Bronchial epithelial cell (primary cell): ENCODE data around the gene AKAP11. TPM values are rescaled to one million over a fixed set of nuclear protein-coding genes. Genes with fewer than 3 reads are reported as not detected.

Source experiments
- DNase-seq: peaks from one replicate; pipeline ENCODE4 v3.0.0-alpha.2; 2010; ENCODE audit warnings: low read depth
- FAIRE-seq: peaks from 2 replicates; lab custom pipeline; 2011; peaks lifted over from hg19 to GRCh38; lab: Jason Lieb, UNC
- H3K27me3 ChIP-seq: 2 replicates; pipeline ENCODE4 v1.5.1; 2011; ENCODE audit warnings: low read length; ENCODE audit not compliant: control insufficient read depth, insufficient read depth
- H3K36me3 ChIP-seq: 2 replicates; pipeline ENCODE4 v1.5.1; 2011; ENCODE audit warnings: low read length; ENCODE audit not compliant: control insufficient read depth, insufficient read depth
- H3K4me3 ChIP-seq: 2 replicates; pipeline ENCODE4 v1.5.1; 2011; ENCODE audit warnings: mild to moderate bottlenecking, low read depth, low read length, control low read depth
- CTCF ChIP-seq: IDR thresholded peaks from 2 replicates; pipeline ENCODE4 v1.5.1; 2011; ENCODE audit warnings: mild to moderate bottlenecking, moderate library complexity, low read length, control low read depth, inconsistent platforms; ENCODE audit not compliant: insufficient read depth, severe bottlenecking
- total RNA-seq: library from RNA; depleted of rRNA; stranded (reverse); fragments of >200 nt; gene quantifications from 2 replicates; pipeline ENCODE4 v1.2.1, GENCODE V29; 2014

The AKAP11 gene
- total RNA-seq, 1 donor from 2014 or later, result 13.4 TPM

- Histone ChIP-seq H3K36me3 (no peaks in the 10 kb centered on the region), H3K27me3 (no peaks in the 10 kb centered on the region), H3K4me3 (no peak overlapping the region)
- FAIRE-seq (no peak), DNase-seq (no peak)
- TF ChIP-seq CTCF, result no peak
These were observed 66.1 kb downstream of the AKAP11 start for GRCh38 chr13:42337808-42338600.

- TF ChIP-seq CTCF, result no peak
- no peaks in the 10 kb centered on the region for H3K36me3 ChIP-seq
- FAIRE-seq, result no peak
- no peak for DNase-seq
- H3K4me3 ChIP-seq, result no peak overlapping the region
- no peaks in the 10 kb centered on the region for H3K27me3 ChIP-seq
These were observed 73.4 kb downstream of the AKAP11 start for GRCh38 chr13:42345367-42345766.

GRCh38 chr13:42348576-42348975 lies 76.6 kb downstream of the AKAP11 start:
- no peak for DNase-seq
- Histone ChIP-seq H3K4me3 (no peak overlapping the region), H3K36me3 (no peaks in the 10 kb centered on the region), H3K27me3 (no peaks in the 10 kb centered on the region)
- no peak for TF ChIP-seq CTCF
- no peak for FAIRE-seq

- Histone ChIP-seq H3K27me3 (no peaks in the 10 kb centered on the region), H3K4me3 (no peak overlapping the region), H3K36me3 (no peaks in the 10 kb centered on the region)
- TF ChIP-seq CTCF, result no peak
- FAIRE-seq (no peak), DNase-seq (no peak)
These were observed 78.2 kb downstream of the AKAP11 start for GRCh38 chr13:42350141-42350540.

GRCh38 chr13:42354241-42355091 lies 82.5 kb downstream of the AKAP11 start:
- peak; percentile 84 for FAIRE-seq

More at GRCh38 chr13:42354241-42355091, 82.5 kb downstream of the AKAP11 start:
- no peaks in the 10 kb centered on the region for H3K36me3 ChIP-seq
- no peak for TF ChIP-seq CTCF
- no peaks in the 10 kb centered on the region for H3K27me3 ChIP-seq
- DNase-seq, result peak; percentile 74
- no peak overlapping the region for H3K4me3 ChIP-seq
